Glomerular endothelial cell (primary cell): Measurements from ENCODE around the gene ARHGEF28. TPM values are rescaled to one million over a fixed set of nuclear protein-coding genes. Genes with fewer than 3 reads are reported as not detected.

Experiments used
- DNase-seq: peaks from one replicate; pipeline ENCODE4 v3.0.0-alpha.2; 2011; ENCODE audit warnings: low read depth, low spot score; ENCODE audit errors: extremely low read depth
- total RNA-seq: library from RNA; depleted of rRNA; stranded (reverse); fragments of >200 nt; gene quantifications from 2 replicates; pipeline ENCODE4 v1.2.3, GENCODE V29; 2015

ARHGEF28 gene
- total RNA-seq, 1 donor from 2014 or later = 143 TPM

DNA sequence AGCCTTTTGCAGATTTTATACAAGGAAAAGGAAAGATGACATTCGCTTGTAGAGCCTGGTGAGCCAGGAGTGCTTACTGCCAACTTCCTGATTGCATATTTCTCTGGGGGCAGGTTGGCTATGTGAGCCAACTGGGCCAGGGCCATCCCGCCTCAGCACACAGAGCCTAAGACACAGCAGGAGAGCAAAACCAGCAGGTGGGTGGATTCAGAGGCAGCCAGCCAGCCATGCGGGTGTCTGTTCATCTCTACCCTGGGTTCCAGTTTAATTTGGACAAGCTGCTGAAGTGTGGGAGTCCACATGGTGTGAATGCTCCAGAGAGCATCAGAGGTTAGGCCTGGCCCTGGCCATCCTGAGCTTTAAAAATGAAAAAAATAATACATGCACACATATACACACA, 291.4 kb downstream of the ARHGEF28 start:
- no peak for DNase-seq

DNA sequence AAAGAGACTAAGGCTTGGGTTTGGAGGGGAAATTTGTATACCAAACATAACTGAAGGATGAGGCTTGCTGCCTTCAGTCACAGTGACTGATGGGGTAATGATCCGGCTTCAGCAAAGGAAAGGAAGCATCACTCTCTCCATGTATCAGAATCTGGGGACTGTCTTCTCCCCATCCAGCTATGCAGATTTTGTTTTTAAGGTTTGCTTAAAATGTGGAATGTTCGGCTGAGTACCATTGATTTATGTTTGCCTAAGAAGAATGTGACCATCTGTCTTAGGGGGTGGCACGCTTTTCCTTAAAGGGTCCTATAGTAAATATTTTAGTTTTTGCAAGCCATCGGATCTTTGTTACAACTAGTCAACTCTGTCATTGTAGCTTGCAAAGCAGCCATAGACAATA, 291.9 kb downstream of the ARHGEF28 start:
- DNase-seq = no peak

DNA sequence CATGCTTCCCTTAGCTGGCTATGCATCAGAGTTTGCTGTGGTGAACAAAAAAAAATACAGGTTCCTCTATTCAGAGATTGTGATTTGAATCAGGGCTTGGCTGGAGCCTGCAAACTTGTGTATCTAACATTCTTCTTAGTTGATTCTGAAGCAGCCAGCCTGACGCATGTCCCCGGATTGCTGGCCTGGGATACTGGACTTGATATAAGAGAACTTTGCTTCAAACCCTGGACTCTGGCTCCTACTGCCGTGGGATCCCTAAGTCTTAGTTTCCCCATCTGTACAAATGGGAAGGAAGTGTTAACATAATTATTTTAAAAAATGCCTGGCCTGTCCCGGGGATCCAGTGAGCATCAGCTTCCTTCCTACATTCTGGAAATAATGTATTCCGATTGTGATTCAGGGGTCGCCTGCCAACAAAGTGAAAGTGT, 292.8 kb downstream of the ARHGEF28 start:
- DNase-seq = no peak

DNA sequence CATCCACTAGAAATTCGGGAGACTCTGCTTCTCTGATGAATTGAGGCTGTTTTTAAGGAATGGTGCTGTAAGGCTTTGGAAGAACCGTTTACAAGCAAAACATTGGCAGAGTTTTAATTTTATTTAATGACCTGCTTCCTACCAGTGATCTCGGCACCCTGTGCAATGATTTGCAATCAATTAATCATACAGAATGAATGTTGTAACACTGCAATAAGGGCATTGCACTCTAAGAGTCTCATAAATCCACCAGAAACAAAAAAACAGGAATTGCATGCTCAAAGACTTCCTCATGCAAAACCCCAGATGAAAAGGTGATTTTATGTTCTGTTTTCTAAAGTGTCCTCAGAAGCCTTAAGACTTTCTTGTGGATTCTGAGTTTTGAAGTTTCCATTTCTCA, 295.7 kb downstream of the ARHGEF28 start:
- DNase-seq = no peak

DNA sequence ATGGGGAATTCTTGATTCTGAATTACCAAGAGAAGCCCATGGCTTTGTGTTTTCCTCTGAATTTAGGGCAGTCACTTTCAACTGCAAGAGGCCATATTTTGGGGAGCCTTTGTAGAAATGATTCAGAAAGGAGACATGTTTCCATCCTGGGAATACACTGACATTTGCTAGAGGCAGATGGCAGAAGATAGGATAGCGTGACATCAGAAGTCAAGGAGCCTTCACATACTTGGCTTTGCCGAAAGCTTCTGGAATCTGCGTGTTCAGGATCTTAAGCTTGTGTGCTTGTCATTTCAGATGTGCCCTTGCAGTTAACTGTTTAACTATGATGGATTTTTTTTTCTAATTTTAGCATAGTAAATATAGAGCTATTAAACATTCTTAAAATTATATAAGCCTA, 296.2 kb downstream of the ARHGEF28 start:
- DNase-seq = no peak

DNA sequence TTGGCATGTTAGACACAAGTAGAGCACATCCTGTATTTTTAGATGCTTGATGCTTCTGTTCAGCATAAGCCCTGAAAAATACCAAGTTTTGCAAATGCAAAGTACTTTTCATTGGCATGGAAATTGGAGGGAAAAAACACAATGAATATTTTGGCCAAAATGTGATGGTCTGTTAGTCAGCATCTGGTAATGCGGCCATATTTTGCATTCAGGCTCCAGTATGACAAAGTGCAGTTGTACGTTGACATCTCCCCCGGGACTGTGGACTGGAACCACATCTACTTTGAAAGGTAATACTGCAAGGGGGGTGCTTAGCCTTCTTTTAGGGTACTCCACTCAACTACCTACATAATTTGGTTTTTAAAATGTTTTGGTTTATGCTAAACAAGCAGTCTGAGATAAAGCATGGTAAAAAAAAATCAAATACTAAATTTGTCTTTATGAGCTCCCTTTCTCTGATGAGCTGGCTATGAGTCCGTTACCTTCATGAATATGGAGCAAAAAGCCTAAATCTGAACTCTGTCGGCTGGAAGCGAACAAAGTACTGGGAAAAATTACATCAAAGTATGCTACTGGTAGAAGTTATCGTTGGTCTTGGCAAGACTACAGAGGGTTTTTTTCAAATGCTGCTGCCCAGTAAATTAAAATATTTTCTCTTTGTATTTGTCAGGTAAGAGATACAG, 297.0 kb downstream of the ARHGEF28 start:
- DNase-seq = no peak

DNA sequence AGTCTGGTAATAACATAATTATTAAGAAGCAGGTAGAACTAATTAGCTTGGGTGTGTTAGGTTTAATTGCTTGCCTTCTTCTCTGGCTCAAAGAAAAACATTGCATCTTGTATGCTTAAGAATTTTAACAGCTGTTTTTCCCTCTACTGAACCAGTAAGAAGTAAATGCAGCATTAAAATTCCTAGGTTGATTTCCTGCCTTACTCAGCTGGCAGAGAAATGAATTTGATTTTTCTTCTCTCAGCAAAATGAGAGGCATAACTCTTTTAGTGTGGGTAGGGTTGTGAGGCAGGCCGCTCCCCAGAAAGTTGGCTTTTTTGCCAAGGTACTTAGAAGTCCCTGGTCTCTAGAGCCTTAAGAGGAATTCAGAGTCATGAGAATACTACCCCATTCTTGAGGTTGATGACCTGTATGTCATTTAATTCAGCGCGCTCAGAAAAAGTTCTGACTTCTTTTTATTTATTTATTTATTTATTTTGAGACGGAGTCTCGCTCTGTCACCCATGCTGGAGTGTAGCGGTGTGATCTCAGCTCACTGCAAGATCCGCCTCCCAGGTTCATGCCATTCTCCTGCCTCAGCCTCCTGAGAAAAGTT, 302.6 kb downstream of the ARHGEF28 start:
- DNase-seq = no peak

DNA sequence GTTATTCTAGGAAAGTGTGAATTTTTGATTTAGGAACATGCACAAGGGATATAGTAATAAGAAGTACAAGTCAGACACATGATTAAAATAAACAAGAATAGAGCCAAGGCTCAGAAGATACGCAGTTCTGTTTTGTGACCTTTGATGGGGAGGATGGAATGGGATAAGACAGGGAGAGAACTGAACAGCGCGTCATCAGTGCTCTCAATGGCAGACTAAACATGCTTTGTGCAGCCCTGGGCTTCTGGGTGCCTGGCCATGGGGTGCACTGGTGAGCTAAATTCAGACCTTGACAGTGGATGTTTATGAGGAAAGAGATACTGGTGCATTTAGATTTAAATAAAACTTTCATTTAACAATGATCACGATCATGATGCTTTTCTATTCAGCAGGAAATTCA, 309.7 kb downstream of the ARHGEF28 start:
- no peak for DNase-seq

DNA sequence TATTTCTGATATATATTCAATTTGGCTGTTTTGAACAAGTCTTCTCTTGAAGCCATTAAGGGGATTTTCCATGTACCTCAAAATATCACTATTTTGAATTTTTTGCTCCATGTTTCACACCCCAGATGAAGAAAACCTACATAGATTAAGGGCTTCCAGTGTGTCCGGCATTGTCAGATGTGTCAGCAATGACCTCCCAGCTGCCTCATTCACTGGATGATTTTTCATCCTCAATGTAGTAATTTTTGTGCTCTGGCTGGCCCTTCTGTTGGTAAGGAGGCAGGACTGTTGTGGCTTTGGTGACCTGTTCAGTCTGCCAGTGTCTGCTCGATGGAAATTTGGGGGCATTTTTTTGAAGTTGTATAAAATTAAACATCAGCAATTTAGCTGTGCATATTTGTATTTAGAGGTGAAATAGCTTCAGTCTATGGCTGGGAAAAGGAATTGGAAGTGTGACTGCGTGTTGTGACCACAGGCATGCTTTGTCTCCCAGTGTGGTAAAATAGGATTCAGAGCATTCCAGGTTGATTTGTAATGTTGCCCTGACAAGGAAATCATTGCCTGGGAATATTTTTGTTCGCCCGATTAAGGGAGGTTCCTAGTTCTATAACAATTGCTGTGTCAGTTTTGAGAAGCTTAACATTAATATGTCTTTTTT, 312.4 kb downstream of the ARHGEF28 start:
- no peak for DNase-seq

DNA sequence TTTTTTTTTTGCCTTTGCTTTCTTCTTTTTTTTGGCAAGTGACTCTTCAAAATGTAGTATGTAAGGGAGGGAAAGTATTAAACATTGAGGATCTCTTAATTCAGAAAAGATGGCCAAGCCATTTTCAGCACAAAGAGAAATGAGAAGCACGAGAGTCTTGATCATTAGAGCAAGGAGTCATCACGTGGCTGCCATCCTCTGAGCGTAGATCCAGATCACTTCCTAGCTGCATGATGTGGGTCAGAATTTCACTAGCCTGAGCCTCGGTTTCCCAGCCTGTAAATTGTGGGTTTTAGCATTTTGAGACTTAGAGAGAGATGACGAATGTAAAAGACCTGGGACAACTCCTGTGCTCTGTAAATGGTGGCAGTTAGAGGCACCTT, 312.9 kb downstream of the ARHGEF28 start:
- no peak for DNase-seq

DNA sequence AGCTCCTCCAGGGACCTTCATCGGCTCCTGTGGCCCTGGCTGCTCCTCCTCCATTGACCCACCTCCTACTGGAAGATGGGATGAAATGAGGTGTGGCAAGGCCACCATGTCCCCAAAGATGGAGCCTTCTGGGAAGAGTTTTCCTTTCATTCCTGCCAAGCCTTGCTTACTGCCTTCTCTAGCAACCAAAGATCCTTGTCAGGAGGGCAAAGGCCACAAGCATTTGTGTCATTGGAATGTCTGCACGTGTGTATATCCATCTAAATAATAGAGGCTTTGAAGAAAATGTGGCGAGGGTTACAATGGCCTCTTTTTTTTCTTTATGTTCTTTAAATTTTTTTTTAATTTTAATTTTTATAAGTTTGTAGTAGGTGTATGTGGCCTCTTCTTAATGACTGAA, 313.6 kb downstream of the ARHGEF28 start:
- DNase-seq = no peak

DNA sequence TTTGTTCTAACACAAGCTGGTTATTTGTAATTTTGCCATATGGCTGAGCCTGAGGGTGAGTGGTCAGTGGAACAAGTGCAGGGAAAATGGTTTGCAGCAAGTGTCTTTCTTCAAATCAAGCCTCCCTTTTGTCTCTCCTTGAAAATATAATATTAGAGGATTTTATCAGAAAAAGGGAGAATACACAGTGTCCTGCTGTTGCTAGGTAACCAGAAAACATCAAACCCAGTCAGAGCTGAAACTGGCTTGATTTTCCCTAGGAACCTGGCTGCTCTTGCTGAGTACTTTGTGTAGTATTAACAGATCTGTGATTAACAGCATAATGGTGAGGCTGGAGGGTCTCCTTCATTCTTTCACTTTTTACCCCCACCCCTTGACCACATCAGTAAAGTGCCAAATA, 314.0 kb downstream of the ARHGEF28 start:
- DNase-seq = no peak

DNA sequence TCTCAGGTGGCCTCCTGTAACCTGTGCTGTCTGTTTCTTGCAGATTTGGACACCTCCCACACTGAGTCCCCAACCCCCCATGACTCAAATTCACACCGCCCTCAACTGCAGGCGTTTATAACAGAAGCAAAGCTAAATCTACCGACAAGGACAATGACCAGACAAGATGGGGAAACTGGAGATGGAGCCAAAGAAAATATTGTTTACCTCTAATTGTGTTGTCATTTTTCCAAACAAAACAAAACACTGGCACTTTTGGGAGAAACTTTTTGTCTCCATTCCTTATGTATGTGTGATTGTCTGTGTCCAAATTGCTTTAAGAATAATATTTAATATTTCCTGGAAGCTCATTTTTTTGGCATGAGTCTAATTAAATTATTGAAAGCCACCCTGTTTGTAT, 314.8 kb downstream of the ARHGEF28 start:
- DNase-seq = no peak

DNA sequence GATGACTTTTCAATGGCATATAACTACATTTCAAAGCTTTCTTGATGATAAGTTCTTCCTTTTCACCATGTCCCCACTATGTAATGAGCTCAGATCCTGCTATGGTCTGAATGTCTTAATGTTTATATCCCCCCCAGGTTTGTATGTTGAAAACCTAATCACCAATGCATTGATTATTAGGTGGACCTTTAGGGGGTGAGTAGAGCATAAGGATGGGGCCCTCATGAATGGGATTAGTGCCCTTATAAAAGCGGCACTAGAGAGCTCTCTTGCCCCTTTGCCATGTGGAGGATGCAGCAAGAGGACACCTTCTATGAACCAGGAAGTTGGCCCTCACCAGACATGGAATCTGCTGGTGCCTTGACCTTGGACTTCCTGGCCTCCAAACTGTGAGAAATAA, 316.8 kb downstream of the ARHGEF28 start:
- DNase-seq = no peak

DNA sequence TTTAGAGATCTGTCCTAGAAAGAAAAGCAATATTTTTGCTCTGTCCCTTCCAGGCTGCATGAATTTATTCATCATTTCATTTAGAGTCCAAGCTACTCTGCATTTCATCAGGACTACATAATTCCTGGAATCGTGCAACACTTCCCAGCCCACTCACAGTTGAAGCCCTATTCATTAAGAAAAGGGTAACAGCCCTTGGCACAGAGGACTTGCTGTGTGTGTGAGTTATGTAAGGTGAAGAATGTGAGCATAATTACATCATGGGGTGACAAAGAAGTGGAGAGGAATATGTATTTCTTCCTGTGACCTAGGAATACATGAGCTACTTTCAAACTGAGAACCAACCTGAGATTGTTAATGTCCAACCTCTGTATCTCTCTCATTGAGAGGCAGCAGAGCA, 317.4 kb downstream of the ARHGEF28 start:
- DNase-seq = no peak

DNA sequence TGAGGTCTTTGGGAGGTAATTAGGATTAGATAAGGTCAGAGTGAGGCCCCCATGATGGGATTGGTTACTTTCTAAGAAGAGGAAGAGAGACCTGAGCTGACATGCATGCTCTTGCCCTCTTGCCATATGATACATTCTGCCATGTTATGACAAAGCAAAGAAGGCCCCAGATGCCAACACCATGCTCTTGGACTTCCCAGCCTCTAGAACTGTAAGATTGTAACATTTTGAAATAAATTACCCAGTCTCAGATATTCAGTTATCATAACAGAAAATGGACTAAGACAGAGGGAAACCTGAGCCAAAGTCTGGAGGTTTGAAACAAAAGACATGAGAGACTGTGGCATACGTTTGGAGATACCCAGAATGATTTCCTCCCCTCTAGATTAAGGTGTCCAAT, 318.6 kb downstream of the ARHGEF28 start:
- no peak for DNase-seq

DNA sequence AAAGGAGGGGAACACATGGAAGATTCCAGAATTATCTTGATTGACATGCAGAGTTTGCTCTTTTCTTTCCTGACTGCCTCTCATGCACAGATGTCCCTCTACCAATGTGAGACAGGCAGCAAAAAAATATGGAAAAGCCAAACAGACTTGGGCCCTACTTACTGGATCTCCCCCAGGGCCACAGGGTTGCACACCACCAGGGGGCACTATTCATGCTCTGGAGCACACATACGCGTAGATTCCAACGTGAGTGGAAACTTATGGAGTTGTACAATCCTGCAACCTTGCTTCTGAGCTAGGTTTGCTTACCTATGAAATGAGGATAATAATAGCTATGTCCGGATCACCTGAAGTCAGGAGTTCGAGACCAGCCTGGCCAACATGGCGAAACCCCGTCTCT, 319.5 kb downstream of the ARHGEF28 start:
- DNase-seq = no peak

DNA sequence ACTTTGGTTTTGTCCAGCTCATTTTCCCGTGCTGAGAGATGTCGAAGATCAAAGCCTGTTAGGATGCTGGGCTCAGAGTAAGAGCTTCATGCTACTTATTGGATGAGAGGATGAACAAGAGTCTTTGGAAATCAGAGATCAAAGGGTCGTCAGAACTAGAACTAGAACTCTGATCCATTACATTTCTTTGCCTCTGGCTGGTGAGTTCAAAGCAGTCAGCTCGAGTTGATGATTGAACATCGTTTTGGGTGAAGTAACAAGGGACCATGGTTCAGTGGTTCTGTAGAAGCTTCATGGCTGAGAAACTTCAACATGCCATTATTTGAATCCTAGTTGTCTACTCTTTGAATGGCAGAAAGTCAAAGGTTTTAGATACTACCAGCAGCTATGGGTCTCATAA, 320.3 kb downstream of the ARHGEF28 start:
- no peak for DNase-seq

DNA sequence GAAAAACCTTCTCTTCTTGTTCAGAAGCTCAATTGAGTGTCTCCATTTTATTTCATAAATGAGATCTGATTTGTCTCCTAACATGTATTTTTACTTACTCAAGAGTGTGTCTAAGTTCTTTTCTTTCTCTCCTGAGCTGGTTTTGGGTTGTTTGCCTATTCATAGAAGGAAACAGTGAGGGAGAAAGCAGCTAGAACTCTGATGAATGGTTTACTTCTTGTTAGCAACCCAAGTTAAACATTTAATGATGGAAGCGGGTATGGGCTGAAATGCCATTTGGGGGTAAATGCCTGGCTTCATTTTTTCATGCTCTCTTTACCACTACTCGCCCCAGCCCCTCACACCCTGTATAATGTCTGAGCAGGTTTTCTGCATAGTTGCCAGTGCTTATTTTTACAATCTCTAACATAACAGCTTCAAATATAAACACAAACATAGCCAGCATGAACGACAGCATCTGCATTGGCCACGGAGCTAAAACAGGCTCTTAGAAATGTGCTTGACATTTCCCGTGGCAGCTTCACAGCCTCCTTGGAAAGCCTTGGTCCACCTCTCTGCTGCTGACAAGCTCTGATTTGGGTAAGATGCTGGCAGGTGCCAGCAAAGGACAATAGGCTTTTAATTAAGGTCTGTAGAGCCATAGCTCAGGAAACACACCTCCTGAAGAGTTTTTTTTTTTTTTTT, 321.1 kb downstream of the ARHGEF28 start:
- DNase-seq = no peak

DNA sequence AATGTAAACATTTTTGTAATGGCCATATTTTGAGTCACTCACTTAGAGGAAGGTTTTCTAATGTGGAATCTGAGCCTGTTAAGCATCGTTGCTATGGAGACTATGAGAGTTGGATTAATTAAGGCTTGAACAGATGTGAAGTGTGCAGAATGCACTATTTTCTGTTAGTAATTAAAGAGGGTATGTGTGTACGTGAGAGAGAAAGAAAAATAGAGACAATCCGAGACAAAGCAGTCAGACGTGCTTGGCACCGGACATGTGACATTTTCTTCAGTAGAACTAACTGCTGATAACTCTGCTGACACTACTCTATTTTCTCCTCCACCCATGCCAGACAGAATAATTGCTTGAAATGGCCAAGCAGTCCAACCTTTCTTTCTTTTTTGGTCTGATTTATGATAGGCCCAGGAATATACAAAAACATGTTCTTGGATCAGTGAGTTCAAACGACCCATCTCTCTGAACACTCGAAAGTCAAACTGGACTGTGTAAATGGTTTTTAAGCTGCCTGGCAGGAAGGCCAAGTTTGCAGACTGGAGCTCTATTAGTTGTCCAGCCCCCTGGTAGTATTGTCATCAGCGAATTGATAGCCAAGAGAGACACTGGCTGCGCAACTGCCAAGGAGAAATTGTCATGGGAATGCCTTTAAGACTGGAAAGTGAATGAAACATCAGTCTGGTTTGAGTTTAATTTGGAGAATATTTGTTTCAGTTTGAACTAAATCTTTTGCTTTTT, 322.1 kb downstream of the ARHGEF28 start:
- DNase-seq = no peak

DNA sequence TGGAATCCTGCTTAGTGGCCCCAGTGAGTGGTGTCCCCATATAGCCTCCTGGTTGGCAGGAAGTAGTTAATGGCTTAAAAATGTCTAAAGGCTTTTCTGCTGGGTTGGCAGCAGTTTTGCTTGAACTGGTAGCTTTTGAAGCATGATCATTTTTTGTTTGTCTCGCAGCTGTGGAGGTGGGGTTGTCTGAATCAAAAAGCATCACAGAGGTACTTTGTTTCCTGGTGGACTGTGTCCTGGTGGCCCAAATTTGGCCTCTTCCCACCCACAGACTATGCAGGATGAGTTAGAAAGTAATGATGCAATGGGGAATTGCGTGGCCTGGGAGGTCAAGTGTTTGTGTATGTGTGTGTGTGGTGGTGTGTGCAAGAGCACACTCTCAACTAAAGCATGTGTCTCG, 322.7 kb downstream of the ARHGEF28 start:
- no peak for DNase-seq
